BLaER1 treated with 17β-estradiol and CSF1 and Interleukin-3, amounts not matched to agents 10 nM and 100 nM (cell line): Measurements from ENCODE around the gene MGA.

ENCODE experiments used
- H3K27ac ChIP-seq, 11 experiments: shearing (Covaris generic); formaldehyde crosslinking; 2 replicates each; pipeline ENCODE4 v1.8.1; 2022
- H3K27me3 ChIP-seq, 11 experiments: shearing (Covaris generic); formaldehyde crosslinking; 2 replicates each; pipeline ENCODE4 v1.8.1; 2022
- H3K36me3 ChIP-seq, 11 experiments: shearing (Covaris generic); formaldehyde crosslinking; 2 replicates each; pipeline ENCODE4 v1.8.1; 2022
- H3K4me1 ChIP-seq, 10 experiments: shearing (Covaris generic); formaldehyde crosslinking; 2 replicates each; pipeline ENCODE4 v1.8.1; 2022
- H3K4me2 ChIP-seq, 11 experiments: shearing (Covaris generic); formaldehyde crosslinking; 2 replicates each; pipeline ENCODE4 v1.8.1; 2022
- H3K4me3 ChIP-seq, 10 experiments: shearing (Covaris generic); formaldehyde crosslinking; 2 replicates each; pipeline ENCODE4 v1.8.1; 2022
- H3K9ac ChIP-seq, 11 experiments: shearing (Covaris generic); formaldehyde crosslinking; 2 replicates each; pipeline ENCODE4 v1.8.1; 2022
- H3K9me3 ChIP-seq, 11 experiments: shearing (Covaris generic); formaldehyde crosslinking; replicated peaks in 1 of 11; 2 replicates each; pipeline ENCODE4 v1.8.1; 2022
- H4K20me1 ChIP-seq, 11 experiments: shearing (Covaris generic); formaldehyde crosslinking; 2 replicates each; pipeline ENCODE4 v1.8.1; 2022
- Cebpa-rat ChIP-seq, 11 experiments: shearing (Covaris generic); IDR thresholded peaks; 2 replicates each; pipeline ENCODE4 v1.8.1; 2022

Gene MGA

GRCh38 chr15:41666353-41666920 lies 6.2 kb downstream of the MGA start:
- Histone ChIP-seq H3K27ac (no peak overlapping the region), H3K36me3 (peaks cover 5 to 52% (median 33%) of the 10 kb centered on the region in 11 experiments; a peak in 21 of 22 replicates), H3K4me1 (peaks cover 17 to 53% (median 36%) of the 10 kb centered on the region in 10 experiments), H4K20me1 (peaks cover 22 to 94% (median 84%) of the 10 kb centered on the region in 11 experiments; a peak in 20 of 22 replicates), H3K9ac (no peak overlapping the region), H3K4me3 (no peak overlapping the region), H3K4me2 (no peak overlapping the region), H3K27me3 (no peaks in the 10 kb centered on the region), H3K9me3 (peaks cover 0 to 27% (median 9%) of the 10 kb centered on the region in 11 experiments; a peak in 11 of 22 replicates)
- TF ChIP-seq Cebpa-rat (IDR thresholded peaks at IDR 0.05), result no peak

GRCh38 chr15:41669701-41670100 lies 9.5 kb downstream of the MGA start:
- no peaks in the 10 kb centered on the region for H3K27me3 ChIP-seq
- H3K4me3 ChIP-seq, result no peak overlapping the region
- no peak for TF ChIP-seq Cebpa-rat (IDR thresholded peaks at IDR 0.05)
- peak overlapping the region in 4 of 11 experiments; percentile 30 to 75 (median 42); a peak in 8 of 22 replicates for H3K4me2 ChIP-seq
- 0 out of 22 replicates have a peak overlapping the region, but pooled peaks of 1 of the 11 experiments have one; percentile 6 for H3K27ac ChIP-seq
- H3K36me3 ChIP-seq, result peaks cover 13 to 78% (median 49%) of the 10 kb centered on the region in 11 experiments
- peaks cover 0 to 27% (median 9%) of the 10 kb centered on the region in 11 experiments; a peak in 11 of 22 replicates for H3K9me3 ChIP-seq
- no peak overlapping the region for H3K9ac ChIP-seq
- peaks cover 6 to 46% (median 17%) of the 10 kb centered on the region in 10 experiments; a peak in 16 of 20 replicates for H3K4me1 ChIP-seq
- peaks cover 41 to 98% (median 91%) of the 10 kb centered on the region in 11 experiments; a peak in 20 of 22 replicates for H4K20me1 ChIP-seq

- Histone ChIP-seq H3K27me3 (no peaks in the 10 kb centered on the region), H3K4me2 (peak overlapping the region in 9 of 11 experiments; percentile 5 to 54 (median 14); a peak in 7 of 22 replicates), H3K9ac (no peak overlapping the region), H3K27ac (no peak overlapping the region), H3K9me3 (peaks cover 0 to 29% (median 18%) of the 10 kb centered on the region in 11 experiments; a peak in 17 of 22 replicates), H3K4me1 (peaks cover 0 to 38% (median 14%) of the 10 kb centered on the region in 10 experiments; a peak in 15 of 20 replicates), H3K4me3 (no peak overlapping the region), H3K36me3 (peaks cover 27 to 95% (median 69%) of the 10 kb centered on the region in 11 experiments), H4K20me1 (peaks cover 46 to 98% (median 90%) of the 10 kb centered on the region in 11 experiments; a peak in 20 of 22 replicates)
- no peak for TF ChIP-seq Cebpa-rat (IDR thresholded peaks at IDR 0.05)
Measured at GRCh38 chr15:41671656-41672648, 11.7 kb downstream of the MGA start.

- peaks cover 10 to 45% (median 32%) of the 10 kb centered on the region in 11 experiments; a peak in 21 of 22 replicates for H3K9me3 ChIP-seq
- H3K27ac ChIP-seq, result no peak overlapping the region
- H3K27me3 ChIP-seq, result no peaks in the 10 kb centered on the region
- H3K4me3 ChIP-seq, result no peak overlapping the region
- peaks cover 0 to 25% (median 12%) of the 10 kb centered on the region in 10 experiments; a peak in 15 of 20 replicates for H3K4me1 ChIP-seq
- H3K9ac ChIP-seq, result no peak overlapping the region
- H3K4me2 ChIP-seq, result no peak overlapping the region
- H3K36me3 ChIP-seq, result peaks cover 36 to 98% (median 74%) of the 10 kb centered on the region in 11 experiments
- TF ChIP-seq Cebpa-rat (IDR thresholded peaks at IDR 0.05), result no peak
- H4K20me1 ChIP-seq, result peaks cover 42 to 100% (median 84%) of the 10 kb centered on the region in 11 experiments; a peak in 20 of 22 replicates
Measured at GRCh38 chr15:41675337-41675736, 15.1 kb downstream of the MGA start.

- H3K9me3 ChIP-seq, result peaks cover 10 to 54% (median 33%) of the 10 kb centered on the region in 11 experiments; a peak in 21 of 22 replicates
- H3K4me3 ChIP-seq, result no peak overlapping the region; a peak in 1 of 20 replicates
- H3K27me3 ChIP-seq, result no peaks in the 10 kb centered on the region
- H3K27ac ChIP-seq, result no peak overlapping the region
- H3K36me3 ChIP-seq, result peaks cover 47 to 95% (median 77%) of the 10 kb centered on the region in 11 experiments
- no peak overlapping the region for H3K4me2 ChIP-seq
- TF ChIP-seq Cebpa-rat (IDR thresholded peaks at IDR 0.05), result no peak
- H3K9ac ChIP-seq, result no peak overlapping the region
- H3K4me1 ChIP-seq, result peaks cover 8 to 13% (median 11%) of the 10 kb centered on the region in 10 experiments; a peak in 14 of 20 replicates
- H4K20me1 ChIP-seq, result peaks cover 33 to 100% (median 84%) of the 10 kb centered on the region in 11 experiments; a peak in 19 of 22 replicates
Measured at GRCh38 chr15:41678742-41679141, 18.5 kb downstream of the MGA start.

GRCh38 chr15:41683955-41684354 lies 23.8 kb downstream of the MGA start:
- H3K9ac ChIP-seq, result no peak overlapping the region
- H3K4me1 ChIP-seq, result peaks cover 11 to 23% (median 14%) of the 10 kb centered on the region in 10 experiments; a peak in 19 of 20 replicates
- no peaks in the 10 kb centered on the region for H3K27me3 ChIP-seq
- TF ChIP-seq Cebpa-rat (IDR thresholded peaks at IDR 0.05), result no peak
- no peak overlapping the region for H3K4me2 ChIP-seq
- H3K9me3 ChIP-seq, result peaks cover 4 to 26% (median 14%) of the 10 kb centered on the region in 11 experiments; a peak in 21 of 22 replicates
- no peak overlapping the region for H3K4me3 ChIP-seq
- H3K27ac ChIP-seq, result no peak overlapping the region
- H4K20me1 ChIP-seq, result peaks cover 26 to 100% (median 86%) of the 10 kb centered on the region in 11 experiments; a peak in 19 of 22 replicates
- H3K36me3 ChIP-seq, result peaks cover 13 to 69% (median 44%) of the 10 kb centered on the region in 11 experiments

- Histone ChIP-seq H4K20me1 (peaks cover 21 to 96% (median 87%) of the 10 kb centered on the region in 11 experiments; a peak in 20 of 22 replicates), H3K27ac (no peak overlapping the region), H3K4me3 (no peak overlapping the region), H3K4me1 (peaks cover 9 to 50% (median 35%) of the 10 kb centered on the region in 10 experiments; a peak in 17 of 20 replicates), H3K9ac (no peak overlapping the region), H3K9me3 (peaks cover 0 to 11% (median 0%) of the 10 kb centered on the region in 11 experiments; a peak in 2 of 22 replicates), H3K4me2 (peak overlapping the region in 5 of 11 experiments; percentile 7 to 68 (median 59); a peak in 7 of 22 replicates), H3K27me3 (no peaks in the 10 kb centered on the region), H3K36me3 (peaks cover 0 to 38% (median 17%) of the 10 kb centered on the region in 11 experiments; a peak in 14 of 22 replicates)
- TF ChIP-seq Cebpa-rat (IDR thresholded peaks at IDR 0.05), result no peak
Measured at GRCh38 chr15:41688671-41689070, 28.5 kb downstream of the MGA start.

GRCh38 chr15:41689083-41689482 lies 28.9 kb downstream of the MGA start:
- no peak overlapping the region; a peak in 1 of 22 replicates for H3K27ac ChIP-seq
- TF ChIP-seq Cebpa-rat (IDR thresholded peaks at IDR 0.05), result no peak
- H3K27me3 ChIP-seq, result no peaks in the 10 kb centered on the region
- H3K4me3 ChIP-seq, result no peak overlapping the region
- H3K9me3 ChIP-seq, result peaks cover 0 to 11% (median 0%) of the 10 kb centered on the region in 11 experiments; a peak in 2 of 22 replicates
- H3K4me2 ChIP-seq, result peak overlapping the region in 5 of 11 experiments; percentile 32 to 68 (median 68); a peak in 9 of 22 replicates
- peaks cover 0 to 34% (median 15%) of the 10 kb centered on the region in 11 experiments; a peak in 13 of 22 replicates for H3K36me3 ChIP-seq
- H3K4me1 ChIP-seq, result peaks cover 9 to 50% (median 35%) of the 10 kb centered on the region in 10 experiments; a peak in 17 of 20 replicates
- H3K9ac ChIP-seq, result no peak overlapping the region
- peaks cover 21 to 96% (median 86%) of the 10 kb centered on the region in 11 experiments; a peak in 20 of 22 replicates for H4K20me1 ChIP-seq
